Activated CD8-positive, alpha-beta memory T cell treated with anti-CD3 and anti-CD28 coated beads for 4 hours (primary cell): Measurements from ENCODE around the gene RPL28.

Experiments
- DNase-seq, 2 donors: peaks; one replicate each; pipeline ENCODE4 v3.0.0-alpha.2; 2020; ENCODE audit warnings: low read depth in 2 of 2

The RPL28 gene

DNA sequence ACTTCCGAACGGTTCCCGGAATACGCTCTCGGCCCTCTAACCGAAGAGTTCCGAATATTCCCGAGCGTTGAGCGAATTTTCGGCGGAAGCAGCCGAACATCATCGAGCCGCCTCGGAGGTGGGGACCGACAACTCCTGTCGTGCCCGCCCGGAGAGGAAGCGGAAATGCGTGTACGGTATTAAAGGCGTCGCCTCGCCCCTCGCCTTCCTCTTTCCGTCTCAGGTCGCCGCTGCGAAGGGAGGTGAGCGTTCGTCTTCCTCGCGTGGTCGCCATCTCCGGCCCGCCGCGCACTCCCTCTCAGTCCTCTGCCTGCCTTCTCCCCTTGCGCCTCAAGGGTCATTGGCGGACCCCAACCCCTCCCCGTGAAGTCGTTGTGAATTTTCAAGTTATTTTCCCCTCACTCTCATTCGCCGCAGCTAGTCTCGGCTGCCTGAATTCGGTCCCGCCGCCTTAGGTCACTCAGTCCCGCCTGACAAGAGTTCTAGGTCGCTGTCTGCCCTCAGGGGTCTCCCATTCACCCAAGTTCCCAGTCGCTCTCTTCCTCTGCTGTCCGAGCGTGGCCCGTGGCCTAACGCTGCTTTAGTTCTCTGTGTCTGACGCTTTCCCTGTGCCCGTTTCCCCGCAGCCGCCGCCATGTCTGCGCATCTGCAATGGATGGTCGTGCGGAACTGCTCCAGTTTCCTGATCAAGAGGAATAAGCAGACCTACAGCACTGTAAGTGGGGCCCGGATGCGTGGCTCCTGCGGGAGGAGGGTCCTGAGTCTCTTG is at the start of gene RPL28:
RPL28 (plus strand) TSS at position 209 of the 769 bp plus-strand sequence; CDS start at position 635, 426 bp downstream.
- DNase-seq, result peak; percentile 95 to 96

DNA sequence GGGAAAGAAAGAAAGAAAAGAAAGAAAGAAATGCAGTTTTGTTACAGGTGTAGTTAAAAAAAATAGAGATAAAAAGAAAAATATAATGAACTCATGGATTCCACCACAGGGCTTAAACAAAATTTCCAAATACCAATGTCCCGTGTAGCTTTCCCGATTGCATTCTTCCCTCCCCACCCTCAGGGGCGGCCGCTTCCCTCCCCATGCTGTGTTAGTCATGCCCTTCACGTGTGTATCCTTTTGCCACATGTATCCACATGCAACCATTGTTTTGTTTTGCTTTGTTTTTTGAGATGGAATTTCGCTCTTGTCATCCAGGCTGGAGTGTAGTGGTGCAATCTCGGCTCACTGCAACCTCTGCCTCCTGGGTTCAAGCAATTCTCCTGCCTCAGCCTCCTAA is 49.6 kb upstream of the RPL28 start:
- DNase-seq, result no peak

DNA sequence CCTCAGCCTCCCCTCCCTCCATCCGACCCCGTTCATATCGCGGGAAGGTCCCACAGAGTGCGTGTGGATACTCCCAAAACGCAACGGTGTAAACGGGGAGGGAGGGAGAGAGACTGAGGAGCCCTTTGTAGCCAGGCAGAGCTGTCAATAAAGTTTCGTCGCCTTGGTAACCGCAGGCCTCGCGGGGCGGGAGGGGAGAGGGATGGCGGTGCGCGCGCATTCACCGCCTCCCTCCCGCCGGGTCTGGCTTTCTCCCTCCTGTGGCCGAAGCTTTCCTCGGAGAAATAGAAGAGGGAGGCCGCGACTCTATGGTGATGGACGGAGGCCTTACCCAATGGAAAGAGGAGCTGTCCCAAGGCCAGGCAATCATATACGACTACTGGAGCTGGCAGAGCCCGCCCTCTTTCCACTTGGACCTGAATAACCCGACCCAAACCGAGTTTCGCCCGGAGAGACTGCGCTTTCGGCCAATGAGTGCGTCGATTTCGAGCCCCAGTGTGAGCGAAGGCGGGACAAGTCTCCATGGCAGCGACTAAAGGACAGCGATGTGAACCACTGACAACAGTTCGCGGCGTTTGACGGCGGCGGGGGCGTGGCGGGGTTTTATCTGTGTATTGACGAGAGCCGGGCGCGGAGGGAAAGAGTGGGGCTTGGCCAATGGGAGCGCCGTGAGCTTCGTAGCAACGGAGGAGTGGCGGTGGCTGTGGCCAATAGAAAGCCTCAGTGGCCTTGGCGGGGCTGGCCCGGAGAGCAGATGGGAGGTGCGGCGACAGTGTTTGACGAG is 46.4 kb upstream of the RPL28 start, which contains the start of gene KMT5C:
KMT5C (plus strand) TSS at position 772 of the 784 bp plus-strand sequence. CDS start 2,061 bp downstream, outside the sequence.
- DNase-seq, result peak; percentile 100

DNA sequence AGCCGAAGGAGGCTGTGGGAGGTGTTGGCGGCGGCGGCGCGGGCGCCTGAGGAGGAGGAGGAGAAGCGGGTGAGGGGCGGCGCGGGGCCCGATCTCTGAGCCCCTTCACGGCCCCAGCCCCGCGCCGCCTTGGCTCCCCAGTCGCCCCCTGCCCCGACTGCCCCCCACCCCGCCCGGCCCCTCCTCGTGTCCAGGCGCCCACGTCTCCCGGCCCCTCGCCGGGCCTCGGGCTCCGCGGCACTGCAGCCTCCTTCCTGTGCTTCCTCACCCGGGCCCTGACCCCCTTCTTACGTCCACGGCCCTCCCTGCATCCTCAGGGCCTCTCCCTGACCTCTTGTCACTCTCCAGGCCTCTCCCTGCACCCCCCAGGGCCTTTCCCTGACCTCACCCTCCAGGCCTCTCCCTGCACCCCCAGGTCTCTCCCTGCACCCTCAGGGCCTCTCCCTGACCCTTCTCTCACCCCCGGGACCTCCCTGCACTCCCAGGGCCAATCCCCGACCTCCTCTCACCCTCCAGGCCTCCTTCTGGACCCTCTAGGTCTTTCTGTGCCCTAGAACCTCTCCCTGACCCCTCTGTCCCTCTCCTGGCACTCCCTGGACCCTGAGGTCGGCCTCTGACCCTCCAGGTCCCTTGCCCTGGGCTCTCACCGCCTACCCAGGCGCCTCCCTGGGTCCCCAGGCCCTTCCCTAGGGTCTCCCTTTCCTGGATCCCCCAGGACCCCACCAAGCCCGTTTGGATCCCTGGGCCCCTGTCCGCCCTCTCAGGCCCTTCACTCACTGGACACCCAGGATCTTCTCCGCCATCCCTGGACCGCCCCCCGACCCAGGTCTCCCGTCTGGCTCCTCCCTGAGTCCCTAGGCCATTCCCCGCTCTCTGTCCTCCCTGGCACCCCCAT is 45.6 kb upstream of the RPL28 start:
- no peak for DNase-seq

DNA sequence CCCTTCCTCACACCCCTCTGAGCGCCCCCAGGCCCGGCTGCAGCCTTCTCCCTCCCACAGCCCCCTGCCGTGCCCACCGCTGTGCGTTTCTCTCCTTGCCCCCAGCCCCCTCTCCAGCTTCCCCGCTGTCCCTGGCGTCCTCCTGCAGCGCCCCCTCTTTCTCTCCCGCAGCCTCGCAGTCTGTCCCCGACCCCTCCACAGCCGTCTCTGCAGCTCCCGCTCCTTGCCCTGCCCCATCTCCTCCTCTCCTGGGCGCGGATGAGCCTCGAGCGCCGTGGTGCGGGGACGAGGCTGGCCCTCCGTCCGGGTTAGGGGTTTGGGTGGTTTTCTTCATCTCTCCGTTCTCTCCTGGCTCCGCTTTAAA is 45.0 kb upstream of the RPL28 start:
- no peak for DNase-seq

DNA sequence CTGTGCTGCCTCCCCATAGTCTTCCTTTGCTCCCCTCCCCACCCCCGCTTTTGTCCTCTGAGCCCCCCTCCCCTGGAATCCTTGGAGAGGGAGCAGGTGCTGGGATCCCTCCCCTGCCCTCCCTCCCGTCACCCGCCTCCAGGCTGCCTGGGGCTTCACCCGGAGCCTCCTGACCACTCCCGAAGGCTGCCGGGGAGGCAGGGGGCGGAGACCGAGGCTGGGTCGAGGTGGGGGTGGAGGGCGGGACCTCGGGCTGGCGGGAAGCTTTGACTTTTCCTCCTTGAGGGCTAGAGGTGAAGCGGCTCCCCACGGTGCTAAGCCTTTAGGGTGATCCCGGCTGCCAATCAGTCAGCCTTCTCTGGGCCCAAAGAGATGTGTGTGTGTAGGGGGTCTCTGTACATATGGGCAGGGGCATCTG is 44.6 kb upstream of the RPL28 start:
- DNase-seq, result peak in 1 of 2 donors; percentile 18

DNA sequence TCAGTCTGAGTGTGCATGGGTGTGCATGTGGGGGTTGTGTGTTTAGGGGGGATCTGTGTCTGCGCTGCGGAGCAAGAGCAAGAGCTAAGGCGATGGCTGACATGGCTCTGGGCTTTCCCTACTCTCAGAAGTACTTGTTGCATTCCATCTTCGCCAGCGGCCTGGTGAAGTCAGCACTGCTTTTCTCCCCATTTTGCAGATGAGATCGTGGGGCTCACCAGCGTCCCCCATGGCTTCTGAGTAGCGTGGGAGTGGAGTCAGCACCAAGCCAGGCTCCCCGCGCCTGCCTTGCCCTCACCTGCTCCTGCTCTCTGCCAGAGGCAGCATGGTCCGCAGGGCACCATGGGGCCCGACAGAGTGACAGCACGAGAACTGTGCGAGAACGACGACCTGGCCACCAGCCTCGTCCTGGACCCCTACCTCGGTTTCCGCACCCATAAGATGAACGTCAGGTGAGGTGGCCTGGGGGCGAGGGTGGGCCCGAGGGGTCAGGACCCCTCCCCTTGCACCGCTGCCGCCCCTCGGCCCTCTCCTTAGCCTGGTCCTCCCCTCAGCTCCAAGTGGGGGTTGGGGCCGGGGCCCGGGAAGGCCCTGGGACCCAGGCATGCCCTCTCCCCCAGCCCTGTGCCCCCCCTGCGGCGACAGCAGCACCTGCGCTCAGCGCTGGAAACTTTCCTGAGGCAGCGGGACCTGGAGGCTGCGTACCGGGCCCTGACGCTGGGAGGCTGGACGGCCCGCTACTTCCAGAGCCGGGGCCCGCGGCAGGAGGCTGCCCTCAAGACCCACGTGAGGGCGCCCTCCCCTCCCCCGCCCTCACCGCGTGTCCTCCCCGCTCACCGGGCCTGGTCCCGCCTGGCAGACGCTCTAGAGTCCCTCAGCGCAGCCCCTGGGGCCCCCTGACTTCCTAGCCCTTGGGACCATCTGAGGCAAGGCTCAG is 43.9 kb upstream of the RPL28 start:
- no peak for DNase-seq

DNA sequence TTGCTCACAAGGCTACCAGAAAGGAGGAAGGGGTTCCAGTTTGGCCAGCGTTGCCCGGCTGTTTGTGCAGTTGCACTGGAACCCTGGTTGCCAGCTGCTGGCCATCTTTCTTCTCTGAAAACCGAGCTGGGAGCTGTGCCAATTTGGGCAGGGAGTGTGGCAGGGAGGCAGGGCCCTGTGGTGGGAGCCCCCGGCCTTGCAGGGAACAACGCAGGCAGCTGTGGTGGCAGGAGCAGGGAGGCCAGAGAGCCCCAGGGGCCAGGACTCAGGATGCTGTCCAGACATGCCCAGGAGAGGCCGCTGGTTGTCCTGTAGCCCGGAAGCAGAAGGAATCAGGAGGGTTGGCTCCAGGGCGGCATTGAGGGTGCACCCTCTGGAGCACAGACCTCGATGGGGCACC is 41.3 kb upstream of the RPL28 start:
- no peak for DNase-seq

DNA sequence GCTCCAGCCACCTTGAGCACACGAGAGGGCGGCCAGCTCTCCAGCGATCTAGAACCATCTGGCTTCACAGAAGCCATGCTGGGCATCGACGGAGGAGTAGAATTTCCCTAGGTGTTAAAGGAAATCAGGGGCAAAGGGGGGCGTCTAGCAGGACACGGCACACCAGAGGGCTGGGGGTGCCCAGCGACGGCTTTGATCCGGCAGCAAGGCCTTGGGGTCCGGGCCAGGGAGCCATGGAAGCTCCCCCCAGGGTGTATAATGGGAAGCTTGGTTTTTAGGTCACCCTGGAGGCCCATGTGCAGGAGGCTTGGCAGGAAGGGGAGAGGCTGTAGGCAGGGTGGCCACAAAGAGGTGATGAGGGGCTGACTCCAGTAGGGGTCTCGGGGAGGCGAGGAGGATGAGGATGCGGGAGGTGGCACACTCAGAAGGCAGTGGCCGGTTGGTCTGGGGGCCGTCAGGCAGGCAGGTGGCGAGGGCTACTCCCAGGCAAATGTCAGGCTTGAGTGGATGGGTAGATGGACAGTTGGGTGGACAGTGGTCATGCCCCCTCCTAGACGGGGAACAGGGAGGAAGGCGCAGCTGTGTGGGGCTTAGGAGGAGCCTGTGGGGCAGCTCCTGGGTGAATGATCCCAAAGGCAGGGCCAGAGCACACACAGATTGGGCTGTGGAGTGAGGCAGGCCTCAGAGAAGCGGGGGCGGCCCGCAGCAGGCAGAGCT is 40.5 kb upstream of the RPL28 start:
- DNase-seq, result no peak

DNA sequence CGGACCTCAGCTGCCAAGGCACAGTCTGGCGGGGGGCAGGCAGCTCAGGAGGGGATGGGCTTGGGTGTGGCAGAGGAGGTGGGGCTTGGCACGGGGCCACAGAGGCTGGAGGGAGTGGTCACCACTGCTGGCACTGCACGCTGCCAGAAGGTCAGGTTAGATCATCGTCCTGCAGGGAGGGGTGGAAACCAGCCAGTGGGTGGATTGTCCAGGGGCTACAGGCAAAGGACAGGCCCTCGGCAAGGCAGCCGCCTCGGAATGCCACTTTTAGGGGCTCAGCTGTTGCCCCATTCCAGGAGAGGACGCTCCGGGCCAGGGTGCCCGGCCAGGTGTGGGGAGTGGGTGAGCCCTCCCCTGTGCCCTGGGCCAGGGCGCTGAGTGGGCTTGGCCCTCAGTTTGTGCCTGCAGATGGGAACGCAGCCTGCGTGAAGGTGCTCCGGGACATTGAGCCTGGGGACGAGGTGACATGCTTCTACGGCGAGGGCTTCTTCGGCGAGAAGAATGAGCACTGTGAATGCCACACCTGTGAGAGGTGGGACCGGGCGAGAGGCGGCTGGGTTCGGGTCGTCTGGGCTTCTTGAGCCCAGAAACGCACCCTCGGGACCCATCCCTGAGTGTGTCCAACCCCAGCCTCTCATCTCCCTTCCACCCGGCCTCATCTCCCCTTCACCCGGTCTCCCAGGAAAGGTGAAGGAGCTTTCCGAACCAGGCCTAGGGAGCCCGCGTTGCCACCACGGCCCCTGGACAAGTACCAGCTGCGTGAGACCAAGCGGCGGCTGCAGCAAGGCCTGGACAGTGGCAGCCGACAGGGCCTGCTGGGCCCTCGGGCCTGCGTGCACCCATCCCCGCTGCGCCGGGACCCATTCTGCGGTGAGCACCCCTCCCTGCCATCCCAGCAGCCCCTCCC is 39.7 kb upstream of the RPL28 start:
- no peak for DNase-seq

DNA sequence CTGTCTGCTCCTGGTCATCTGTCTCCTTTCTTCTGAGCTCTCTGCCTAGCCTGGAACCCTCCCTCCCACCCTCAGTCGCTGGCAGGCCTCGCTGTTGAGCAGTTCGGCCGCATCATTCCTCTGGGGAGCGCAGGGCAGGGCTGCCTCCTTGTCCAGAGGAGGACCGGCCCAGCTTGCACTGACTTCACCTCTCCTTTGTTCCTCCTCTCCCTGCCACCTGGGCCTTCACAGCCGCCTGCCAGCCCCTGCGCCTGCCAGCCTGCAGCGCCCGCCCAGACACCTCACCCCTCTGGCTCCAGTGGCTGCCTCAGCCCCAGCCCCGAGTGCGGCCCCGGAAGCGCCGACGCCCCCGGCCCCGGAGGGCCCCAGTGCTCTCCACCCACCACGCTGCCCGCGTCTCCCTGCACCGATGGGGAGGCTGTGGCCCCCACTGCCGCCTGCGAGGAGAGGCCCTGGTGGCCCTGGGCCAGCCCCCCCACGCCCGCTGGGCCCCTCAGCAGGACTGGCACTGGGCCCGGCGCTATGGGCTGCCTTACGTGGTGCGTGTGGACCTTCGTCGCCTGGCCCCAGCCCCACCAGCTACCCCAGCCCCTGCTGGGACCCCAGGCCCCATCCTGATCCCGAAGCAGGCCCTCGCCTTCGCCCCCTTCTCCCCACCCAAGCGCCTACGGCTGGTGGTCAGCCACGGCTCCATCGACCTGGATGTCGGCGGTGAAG is 38.8 kb upstream of the RPL28 start:
- DNase-seq, result no peak

DNA sequence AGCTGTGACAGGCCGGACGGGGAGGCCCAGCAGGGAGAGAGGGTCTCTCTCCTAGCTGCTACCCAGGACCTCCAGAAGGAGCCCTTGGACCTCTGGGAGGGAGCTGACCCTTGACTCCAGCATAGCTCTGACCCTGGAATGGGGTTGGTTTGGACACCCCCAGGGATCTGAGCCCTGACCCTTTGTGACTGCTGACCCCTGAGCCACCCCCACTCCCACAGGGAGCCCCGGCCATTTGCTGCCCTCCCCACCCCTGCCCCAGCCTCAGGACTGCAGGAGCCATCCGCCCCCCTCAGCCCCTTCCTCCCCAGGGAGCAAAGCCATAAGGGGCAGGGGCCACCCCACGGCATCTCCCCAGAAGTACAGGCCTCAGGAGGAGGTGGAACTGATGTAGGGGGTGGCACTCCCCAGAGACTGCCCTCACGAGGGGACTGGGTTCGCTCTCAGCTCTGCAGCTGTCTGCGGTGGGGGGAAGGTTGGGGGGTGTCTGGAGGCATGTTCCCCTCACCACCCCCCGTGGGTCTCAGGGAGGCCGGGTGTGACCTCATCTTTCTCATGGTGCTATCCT is 38.2 kb upstream of the RPL28 start:
- no peak for DNase-seq

DNA sequence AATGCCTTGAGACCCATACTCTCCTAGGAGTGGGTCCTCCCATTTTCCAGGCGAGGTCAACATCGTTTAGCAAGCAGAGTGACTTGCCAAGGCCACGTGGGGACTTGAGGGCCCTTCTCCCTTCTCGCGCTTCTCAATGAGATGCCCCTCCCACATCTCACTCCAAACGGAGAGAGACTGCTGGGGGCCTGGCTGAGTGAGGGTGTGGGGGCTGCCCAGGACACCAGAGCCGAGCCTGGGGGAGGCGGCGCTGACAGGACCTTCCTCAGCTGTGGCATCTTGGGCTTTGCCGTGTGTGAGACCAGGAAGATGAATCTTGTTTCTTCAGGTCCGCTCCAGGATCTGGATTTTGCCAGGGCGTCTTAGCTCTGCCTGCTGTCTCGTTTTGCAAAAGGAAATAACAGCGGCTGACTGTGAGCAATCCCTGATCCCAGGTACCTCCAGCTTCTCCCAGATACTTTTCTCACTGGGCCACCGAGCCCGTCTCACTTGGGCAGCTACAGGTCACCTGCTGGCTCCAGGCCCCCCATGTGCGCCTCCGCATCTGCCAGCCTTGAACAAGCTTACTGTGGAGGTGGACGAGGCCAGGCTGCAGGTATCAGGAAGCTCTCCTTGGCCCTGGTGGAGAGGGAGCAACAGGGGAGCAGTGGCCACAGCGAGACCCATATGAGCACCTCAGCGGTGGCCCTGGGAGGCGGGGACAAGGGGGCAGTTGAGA is 37.3 kb upstream of the RPL28 start:
- no peak for DNase-seq

DNA sequence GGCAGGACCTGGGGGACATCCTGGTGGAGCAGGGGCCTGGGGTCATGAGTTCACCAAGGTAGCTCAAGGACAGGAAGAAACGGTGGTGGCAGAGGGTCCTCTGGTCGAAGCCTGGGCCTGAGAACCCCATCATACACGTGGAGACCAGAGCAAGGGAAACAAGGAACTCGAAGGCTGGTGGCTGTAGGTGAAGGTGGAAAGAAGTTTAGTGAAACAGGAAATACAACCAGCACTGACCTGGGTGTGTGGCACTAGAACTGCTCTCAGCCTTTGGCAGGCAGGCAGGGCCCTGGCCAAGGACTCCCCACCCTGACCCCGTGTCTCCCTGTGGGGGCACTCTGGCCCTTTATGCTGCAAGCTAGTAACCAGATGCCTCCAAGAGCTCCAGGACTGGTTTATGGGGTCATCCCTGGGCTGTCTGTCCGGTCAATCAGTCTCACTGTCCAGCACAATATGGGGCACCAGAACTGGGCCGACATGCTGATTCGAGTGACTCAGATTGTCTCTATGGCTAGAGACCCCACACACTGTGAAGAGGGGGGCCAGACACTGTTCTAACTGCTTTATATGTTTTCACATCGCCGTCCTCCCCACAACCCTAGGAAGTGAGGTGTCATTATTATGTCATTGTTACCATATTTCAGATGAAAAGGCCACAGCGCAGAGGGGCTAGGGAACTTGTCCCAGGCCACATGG is 35.0 kb upstream of the RPL28 start:
- DNase-seq, result no peak

DNA sequence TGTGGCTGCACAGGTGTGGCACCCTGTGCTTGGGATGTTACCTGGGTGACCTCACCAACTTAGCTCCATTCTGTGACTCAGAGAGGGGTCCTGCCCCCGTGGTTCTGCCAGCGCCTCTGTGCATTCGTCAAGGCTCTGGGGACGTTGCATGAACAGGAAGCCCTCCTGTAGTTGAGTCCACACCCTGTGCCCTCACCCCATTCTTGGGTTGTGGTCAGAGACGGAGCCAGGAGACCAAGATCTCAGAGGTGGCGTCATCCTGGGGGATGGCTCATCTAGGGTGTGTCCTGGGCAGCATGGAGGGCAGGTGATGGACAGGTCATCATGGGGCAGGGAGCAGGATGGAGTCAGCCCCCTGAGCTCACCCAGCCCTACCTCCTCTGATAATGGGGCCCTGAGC is 33.7 kb upstream of the RPL28 start:
- DNase-seq, result no peak

DNA sequence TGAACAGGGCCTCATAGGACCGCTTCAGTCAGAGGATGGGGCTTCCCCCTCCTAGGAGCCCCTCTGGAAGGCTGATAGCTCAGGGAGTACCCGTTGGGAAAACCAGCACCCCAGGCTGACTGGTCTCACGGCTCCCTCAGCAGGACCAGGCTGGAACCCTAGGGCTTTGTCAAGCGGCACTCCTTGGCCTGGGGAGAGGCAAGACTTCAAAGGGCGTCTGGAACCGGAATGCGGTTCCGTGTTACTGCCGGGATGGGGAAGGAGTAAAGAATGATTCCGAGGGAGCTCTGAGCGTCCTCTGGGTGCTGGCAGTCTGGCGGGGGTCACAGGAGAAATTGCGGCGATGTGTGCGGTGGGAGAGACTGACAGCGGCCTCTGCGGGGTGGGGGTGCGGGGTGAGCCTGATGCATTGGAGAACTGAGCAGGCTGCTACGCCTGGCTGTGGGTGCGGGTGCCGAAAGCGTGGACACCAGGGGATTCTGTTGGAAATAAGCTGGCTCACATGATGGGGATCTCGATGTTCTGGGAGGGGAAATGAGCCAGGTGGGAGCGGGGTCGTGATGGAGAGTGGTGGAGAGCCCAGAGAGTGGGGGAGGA is 33.1 kb upstream of the RPL28 start:
- DNase-seq, result no peak
